HG02852 (cell line): ENCODE measurements around the gene PRKCZ.
"Not testable (repeated sequence)": the region's sequence is repeated elsewhere in the genome, so short reads cannot be mapped to it uniquely, and the experiment has no call there.

Experiments
- ATAC-seq: cut with Tn5 transposase; IDR thresholded peaks from one replicate; pipeline ENCODE4 v1.9.1; 2021; ENCODE audit warnings: mild to moderate bottlenecking, moderate library complexity; ENCODE audit not compliant: unreplicated experiment

Gene PRKCZ

DNA sequence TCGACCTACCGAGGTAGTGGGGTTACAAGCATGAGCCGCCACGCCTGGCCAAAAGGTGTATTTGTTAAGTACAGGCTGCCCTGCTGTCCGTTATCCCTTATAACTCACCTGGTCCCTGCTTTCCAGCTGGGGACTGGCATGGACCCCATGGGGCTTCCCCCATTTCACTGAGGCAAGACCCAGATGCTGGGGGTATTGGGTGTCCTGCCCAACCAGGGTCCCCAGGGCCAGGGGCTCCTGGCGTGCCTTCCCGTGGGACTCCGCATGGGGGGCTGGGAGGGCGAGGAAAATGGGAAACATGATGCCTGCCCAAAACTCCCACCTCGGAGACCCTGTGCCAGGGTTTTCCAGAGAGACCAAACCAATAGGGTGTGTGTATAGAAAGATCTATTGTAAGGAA is 79.9 kb downstream of the PRKCZ start:
- no peak for ATAC-seq

- no peak for ATAC-seq
Observed at GRCh38 chr1:2130871-2131289, 80.7 kb downstream of the PRKCZ start.

- ATAC-seq = no peak
Observed at GRCh38 chr1:2132222-2133038, 82.2 kb downstream of the PRKCZ start.

DNA sequence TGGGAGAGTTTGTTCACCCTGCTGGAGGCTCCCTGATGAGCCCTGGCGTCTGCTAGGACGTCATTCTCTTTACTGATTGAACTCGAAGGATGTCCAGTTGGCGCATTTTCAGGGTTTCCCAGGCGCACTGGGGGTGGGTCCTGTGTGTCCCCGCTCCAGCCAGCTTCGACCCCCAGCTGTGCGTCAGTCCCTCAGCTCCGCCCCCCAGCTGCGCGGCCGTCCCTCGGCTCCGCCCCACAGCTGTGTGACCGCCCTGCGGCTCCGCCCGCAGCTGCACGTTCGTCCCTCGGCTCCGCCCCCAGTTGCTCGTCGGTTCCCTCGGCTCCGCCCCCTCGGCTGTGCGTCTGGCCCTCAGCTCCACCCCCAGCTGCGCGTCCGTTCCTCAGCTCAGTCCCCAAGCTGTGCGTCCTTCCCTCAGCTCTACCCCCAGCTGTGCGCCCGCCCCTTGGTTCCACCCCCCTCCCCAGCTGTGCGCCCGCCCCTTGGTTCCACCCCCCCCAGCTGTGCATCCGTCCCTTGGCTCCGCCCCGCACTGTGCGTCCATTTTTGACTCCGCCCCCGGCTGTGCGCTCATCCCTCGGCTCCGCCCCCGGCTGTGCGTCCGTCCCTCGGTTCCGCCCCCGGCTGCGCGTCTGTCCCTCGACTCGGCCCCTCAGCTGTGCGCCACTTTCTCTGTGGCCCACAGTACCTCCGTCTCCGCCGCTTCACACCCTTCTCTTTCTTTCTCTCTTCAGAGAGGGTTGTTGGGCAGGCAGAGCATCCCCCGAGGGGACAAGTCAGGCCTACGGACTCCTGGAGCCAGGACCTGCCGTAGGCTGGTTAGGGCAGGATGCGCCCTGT is 83.0 kb downstream of the PRKCZ start:
- ATAC-seq = peak; percentile 77

DNA sequence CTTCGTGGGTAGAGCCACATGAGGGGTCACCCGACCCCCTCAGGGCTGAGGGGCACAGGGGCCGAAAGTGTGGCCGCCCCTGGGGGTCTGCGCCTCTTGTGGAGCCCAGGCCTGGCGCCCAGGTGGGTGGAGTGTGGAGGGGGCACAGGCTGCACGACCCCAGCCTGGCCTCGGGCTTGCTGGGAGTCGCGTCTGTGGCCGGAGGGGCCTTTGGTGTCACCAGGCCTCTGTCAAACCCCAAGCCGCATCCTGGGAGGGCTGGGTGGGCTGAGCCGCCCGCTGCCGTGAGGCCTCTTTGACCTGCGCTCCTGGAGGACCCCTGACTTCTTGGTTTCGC is 83.6 kb downstream of the PRKCZ start:
- no peak for ATAC-seq

DNA sequence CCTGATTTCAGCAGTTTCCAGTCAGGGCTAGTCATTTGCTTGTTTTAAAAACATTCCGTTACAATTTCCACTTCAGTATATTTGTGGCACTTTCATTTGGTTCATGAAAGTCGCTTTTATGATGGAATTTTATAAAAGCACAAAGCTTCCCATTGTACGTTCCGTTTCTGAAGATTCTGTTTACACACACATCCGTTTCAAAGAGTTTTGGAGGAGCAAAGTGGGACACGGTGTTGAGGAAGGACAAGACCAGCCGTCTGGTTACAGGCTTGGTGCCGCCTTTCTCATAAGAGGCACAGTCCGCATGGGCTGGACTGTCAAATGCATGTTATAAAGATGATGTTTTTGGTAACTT is 84.0 kb downstream of the PRKCZ start:
- ATAC-seq = no peak

GRCh38 chr1:2134621-2135307 is 84.6 kb downstream of the PRKCZ start:
- no peak for ATAC-seq

DNA sequence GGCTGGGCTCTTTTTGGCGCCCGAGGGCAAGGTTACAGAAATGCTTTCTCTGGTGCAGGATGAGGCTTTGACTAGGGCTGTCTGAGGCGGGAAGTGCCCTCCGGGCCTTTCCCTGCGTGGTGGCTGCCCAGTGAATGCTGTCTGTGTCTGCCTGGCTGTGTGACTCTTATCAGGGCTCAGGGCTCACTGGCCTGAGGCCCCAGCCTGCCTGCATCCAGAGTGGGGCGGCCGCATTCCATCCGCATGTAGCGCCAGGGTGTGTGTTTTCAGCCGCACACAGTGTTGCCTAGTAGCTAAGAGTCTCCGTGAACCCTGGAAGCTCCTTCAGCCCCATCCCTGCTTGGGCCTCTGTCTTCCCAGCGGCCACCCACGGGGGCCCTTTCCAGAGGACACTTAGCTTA is 85.2 kb downstream of the PRKCZ start:
- no peak for ATAC-seq

GRCh38 chr1:2135941-2136340 is 85.7 kb downstream of the PRKCZ start:
- no peak for ATAC-seq

- no peak for ATAC-seq
Observed at GRCh38 chr1:2136386-2137235, 86.4 kb downstream of the PRKCZ start.

DNA sequence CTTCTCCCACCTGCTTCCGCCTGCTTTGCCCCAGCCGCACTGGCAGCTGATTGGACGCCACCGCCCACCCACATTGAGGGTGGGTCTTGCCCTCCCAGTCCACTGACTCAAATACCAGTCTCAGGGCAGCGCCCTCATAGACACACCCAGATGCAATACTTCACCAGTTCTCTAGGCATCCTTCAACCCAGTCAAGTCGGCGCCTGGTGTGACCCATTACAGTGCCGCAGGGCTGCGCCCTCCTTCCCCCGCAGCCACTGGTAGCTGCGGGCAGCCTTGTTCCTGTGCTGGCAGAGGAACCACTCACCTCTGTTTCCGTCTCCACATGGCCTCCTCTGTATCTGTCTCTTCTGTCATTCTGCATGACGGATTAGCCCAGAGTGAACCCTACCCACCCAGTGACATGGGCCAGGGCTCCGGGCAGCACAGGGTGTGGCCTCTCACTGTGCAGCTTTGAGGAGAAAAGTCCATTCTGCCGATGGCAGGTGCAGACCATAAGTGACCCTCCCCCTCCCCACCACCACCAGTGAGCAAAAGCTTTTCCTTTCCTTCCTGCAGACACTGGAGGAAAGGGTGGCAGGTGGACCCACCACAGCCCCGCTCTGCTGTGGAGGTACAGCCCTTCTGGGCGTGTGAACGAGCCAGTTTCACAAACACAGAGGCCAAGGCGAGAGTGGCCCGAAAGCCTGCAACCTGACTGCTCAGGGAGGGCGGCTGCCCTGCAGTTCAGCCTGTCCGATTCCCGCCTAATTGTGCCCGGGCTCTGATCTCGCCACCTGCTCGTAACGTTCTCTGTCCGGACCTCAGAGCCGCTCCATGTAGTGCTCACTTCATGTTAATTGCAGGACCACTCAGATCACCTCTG is 87.3 kb downstream of the PRKCZ start:
- ATAC-seq = no peak

GRCh38 chr1:2139156-2139555 is 88.9 kb downstream of the PRKCZ start:
- ATAC-seq = not testable (repeated sequence)

DNA sequence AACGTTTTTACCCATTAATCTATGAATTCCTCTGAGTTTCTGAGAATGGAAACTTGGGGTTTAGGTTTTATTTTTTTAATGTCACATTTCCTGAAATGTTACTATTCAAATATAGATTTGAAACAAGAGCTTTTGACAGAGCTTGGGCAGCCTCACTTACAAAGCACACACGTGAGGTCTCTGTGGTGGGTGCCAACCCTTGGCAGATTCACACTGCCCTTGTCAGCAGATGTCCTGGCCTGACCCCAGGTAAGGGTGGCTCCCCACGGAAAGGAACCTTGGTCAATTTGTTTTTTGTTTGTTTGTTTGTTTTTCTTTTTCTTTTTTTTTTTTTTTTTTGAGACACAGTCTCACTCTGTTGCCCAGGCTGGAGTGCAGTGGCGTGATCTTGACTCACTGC is 90.8 kb downstream of the PRKCZ start:
- no peak for ATAC-seq

GRCh38 chr1:2143814-2144500 is 93.7 kb downstream of the PRKCZ start:
- ATAC-seq = no peak

DNA sequence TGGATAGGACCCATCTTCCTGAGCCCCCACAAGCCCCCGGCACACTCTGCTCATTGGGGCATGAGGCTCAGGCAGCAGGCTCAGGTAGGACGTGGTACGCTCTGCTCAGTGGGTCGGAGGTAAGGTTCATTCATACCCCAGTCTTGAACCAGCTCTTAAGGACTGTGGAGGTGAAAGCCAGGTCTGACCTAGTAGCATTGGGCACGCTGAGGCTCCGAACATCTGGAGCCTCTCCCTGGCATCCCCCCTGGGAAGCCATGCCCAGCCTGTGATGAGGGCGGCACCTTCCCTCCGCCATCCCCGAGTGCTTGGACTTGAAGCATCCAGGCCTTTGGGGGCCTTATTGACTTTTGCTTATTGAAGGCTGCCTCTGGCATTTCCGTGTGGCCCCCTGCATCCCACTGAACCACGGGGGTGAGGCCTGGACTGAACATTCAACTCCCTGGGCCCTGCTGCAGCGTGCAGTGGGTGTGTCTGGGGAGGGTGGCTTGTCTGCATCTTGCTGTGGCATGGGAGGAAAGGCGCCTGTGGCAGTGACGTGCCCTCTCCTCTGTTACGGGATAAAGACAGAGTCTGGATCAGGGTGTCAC is 94.4 kb downstream of the PRKCZ start:
- no peak for ATAC-seq

- ATAC-seq = no peak
Observed at GRCh38 chr1:2145946-2146835, 96.0 kb downstream of the PRKCZ start.

DNA sequence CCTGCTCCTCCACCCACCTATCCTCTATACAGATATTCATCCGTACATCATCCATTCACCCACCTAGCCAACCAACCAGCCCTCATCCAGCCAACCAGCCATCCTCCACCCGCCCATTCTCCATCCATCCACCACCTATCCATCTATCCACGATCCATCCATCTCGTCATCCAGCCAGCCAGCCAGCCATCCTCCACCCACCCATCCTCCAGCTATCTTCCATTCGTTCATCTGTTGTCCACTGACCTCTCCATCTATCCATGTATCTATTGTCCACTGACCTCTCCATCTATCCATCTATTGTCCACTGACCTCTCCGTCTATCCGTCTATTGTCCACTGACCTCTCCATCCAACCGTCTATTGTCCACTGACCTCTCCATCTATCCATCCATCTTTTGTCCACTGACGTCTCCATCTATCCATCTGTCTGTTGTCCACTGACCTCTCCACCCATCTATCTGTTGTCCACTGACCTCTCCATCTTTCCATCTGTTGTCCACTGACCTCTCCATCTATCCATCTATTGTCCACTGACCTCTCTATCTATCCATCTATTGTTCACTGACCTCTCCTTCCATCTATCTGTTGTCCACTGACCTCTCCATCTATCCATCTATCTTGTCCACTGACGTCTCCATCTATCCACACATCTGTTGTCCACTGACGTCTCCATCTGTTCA is 96.8 kb downstream of the PRKCZ start:
- ATAC-seq = no peak
